GM19099 (cell line): ENCODE measurements around the gene CD1C.

ENCODE experiments used
- POLR2A ChIP-seq: IDR thresholded peaks from 3 replicates; pipeline ENCODE4 v1.6.1; 2011; ENCODE audit warnings: low read depth; ENCODE audit not compliant: insufficient read length; ENCODE audit errors: extremely low read depth

CD1C gene

GRCh38 chr1:158324395-158324794 lies 34.7 kb downstream of the CD1C start:
- TF ChIP-seq POLR2A = no peak

- TF ChIP-seq POLR2A = no peak
These were observed 37.8 kb downstream of the CD1C start for GRCh38 chr1:158327481-158327880.

- TF ChIP-seq POLR2A = no peak
These were observed 38.7 kb downstream of the CD1C start for GRCh38 chr1:158328426-158328825.

- TF ChIP-seq POLR2A = no peak
These were observed 39.6 kb downstream of the CD1C start for GRCh38 chr1:158329300-158329699.

GRCh38 chr1:158329733-158330132 lies 40.0 kb downstream of the CD1C start:
- TF ChIP-seq POLR2A = no peak

- no peak for TF ChIP-seq POLR2A
These were observed 40.8 kb downstream of the CD1C start for GRCh38 chr1:158330391-158331105.

- no peak for TF ChIP-seq POLR2A
These were observed 41.3 kb downstream of the CD1C start for GRCh38 chr1:158331106-158331425.

GRCh38 chr1:158331481-158332150 lies 41.9 kb downstream of the CD1C start, which contains the start of gene CD1B:
Gene CD1B (minus strand): TSS chr1:158331531. CDS start chr1:158331423, 108 bp downstream.
- TF ChIP-seq POLR2A = no peak

GRCh38 chr1:158333405-158334155 lies 43.9 kb downstream of the CD1C start:
- TF ChIP-seq POLR2A = no peak

- no peak for TF ChIP-seq POLR2A
These were observed 44.9 kb downstream of the CD1C start for GRCh38 chr1:158334526-158335212.

GRCh38 chr1:158335213-158335532 lies 45.5 kb downstream of the CD1C start:
- no peak for TF ChIP-seq POLR2A
